C4-2B (cell line): Measurements from ENCODE around the gene IGFBP7.

Source experiments
- H3K27ac ChIP-seq: fragments of 450-650 bp; 2 replicates; pipeline ENCODE4 v1.5.1; 2017
- CTCF ChIP-seq: fragments of 450-650 bp; conservative IDR thresholded peaks from 2 replicates; pipeline ENCODE4 v1.5.1; 2017; ENCODE audit warnings: mild to moderate bottlenecking
- ZFX ChIP-seq: fragments of 450-650 bp; IDR thresholded peaks from 2 replicates; pipeline ENCODE4 v1.6.1; 2017

The IGFBP7 gene

GRCh38 chr4:57044996-57045395 lies 65.2 kb downstream of the IGFBP7 start:
- TF ChIP-seq CTCF (no peak), ZFX (no peak)
- no peak overlapping the region for H3K27ac ChIP-seq

- TF ChIP-seq ZFX (no peak), CTCF (no peak)
Observed at GRCh38 chr4:57044279-57044678, 65.9 kb downstream of the IGFBP7 start.

GRCh38 chr4:57043347-57044251 lies 66.6 kb downstream of the IGFBP7 start:
- no peak overlapping the region for H3K27ac ChIP-seq
- no peak for TF ChIP-seq CTCF
- no peak for TF ChIP-seq ZFX

More at GRCh38 chr4:57044279-57044678, 65.9 kb downstream of the IGFBP7 start:
- no peak overlapping the region for H3K27ac ChIP-seq

GRCh38 chr4:57042711-57043169 lies 67.4 kb downstream of the IGFBP7 start:
- H3K27ac ChIP-seq: no peak overlapping the region
- TF ChIP-seq CTCF: no peak
- no peak for TF ChIP-seq ZFX

- no peak for TF ChIP-seq ZFX
- TF ChIP-seq CTCF: no peak
- H3K27ac ChIP-seq: no peak overlapping the region
Observed at GRCh38 chr4:57041020-57041419, 69.2 kb downstream of the IGFBP7 start.

GRCh38 chr4:57040510-57040909 lies 69.7 kb downstream of the IGFBP7 start:
- no peak overlapping the region for H3K27ac ChIP-seq
- TF ChIP-seq CTCF: no peak
- TF ChIP-seq ZFX: no peak

- no peak for TF ChIP-seq CTCF
- TF ChIP-seq ZFX: no peak
- H3K27ac ChIP-seq: no peak overlapping the region
Observed at GRCh38 chr4:57039345-57039744, 70.8 kb downstream of the IGFBP7 start.
